Islet precursor cell (in vitro differentiated cells): ENCODE measurements around the gene FGF14.
A peak's percentile ranks its signal among the peaks of the same experiment; 100 is the strongest.

Experiments
- DNase-seq: peaks from one replicate; pipeline ENCODE4 v3.0.0-alpha.2; 2018

The FGF14 gene

DNA sequence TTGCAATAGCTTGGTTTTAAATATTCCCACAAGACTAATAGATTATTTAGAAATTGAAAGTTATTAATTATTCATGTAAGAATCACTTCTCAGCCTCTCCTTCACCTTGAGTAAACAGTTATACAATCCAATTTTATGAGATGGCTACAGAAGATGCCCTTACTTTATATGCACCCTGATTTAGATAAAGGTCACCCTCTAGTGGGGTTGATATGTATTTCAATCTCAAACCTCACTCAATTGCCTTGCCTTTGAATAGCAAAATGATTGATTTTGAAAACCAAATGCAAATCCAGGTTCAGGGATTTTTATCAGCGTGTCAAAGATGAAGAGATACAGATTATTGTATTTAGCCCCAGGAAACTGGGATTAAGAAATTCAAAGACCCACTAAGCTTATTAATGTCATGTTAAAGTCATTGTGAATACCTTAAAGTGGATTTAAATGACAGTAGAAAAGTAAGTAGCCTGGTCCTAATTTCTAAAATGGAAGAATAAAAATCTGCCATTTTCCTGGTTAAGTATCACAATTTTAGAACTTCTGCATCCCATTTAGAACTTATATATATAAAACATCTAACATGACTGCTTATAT lies 644.3 kb downstream of the FGF14 start:
- no peak for DNase-seq

DNA sequence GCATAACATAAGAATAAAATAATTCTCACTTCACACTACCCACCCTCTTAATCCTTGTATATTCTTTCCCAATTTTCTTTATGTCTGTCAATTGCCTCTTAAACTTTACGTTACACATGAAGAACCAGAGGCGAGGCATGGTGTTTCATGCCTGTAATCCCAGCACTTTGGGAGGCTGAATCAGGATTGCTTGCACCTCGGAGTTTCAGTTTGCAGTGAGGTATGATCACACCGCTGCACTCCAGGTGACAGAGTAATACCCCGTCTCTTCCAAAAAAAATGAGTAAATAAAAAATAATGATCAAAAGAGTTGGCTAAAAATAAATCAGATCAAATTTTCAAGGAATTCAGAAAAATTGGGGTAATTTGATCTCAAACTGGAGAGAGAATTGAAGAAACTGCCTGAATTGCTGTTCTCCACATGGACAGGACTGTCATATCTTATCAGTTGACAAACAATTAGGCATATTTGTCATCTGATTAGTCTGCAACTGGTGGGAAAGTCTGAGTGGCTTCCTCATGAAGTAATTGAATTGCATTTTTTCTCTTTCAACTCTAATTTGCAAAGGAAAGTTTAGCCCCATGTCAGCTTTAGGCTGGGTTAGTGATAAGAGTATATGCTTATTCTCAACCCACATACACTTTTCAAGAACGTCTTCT lies 646.5 kb downstream of the FGF14 start:
- no peak for DNase-seq

DNA sequence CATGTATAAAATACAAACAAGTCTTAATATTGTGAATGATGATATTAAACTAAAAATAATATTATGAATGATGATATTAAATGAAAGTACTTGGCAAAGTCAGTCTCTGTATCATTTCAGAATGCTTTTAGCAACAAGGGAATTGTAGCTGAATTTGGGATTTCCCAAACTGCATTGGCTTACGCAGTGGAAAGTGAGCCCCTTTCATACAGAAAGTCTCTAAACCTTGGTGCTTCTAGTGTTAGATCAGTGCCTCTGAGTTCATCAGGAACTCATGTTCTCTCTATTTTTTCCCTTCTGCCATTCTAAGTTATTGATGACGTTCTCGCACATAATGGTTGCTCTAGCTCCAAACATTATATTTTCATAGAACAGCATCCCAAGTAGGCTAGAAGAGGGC lies 649.4 kb downstream of the FGF14 start:
- DNase-seq, result no peak

GRCh38 chr13:101751488-101751887 lies 650.4 kb downstream of the FGF14 start:
- DNase-seq, result peak; percentile 80

DNA sequence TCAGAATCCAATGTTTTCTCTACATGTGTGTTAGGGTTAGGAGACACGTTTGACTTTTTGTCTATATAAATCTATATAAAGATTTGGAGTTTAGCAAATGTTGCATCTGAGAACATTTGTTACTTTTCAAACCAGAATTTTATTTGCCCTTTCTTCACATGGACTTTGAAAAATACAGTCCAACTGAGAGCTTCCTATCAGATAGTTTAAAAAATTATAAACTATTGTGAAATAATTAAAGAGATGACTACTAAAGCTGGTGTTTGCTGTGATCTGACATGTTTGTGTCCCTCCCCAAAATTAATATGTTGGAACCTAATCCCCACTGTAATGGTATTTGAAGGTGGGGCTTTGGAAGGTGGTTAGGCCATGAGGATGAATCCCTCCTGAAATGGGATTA lies 652.3 kb downstream of the FGF14 start:
- DNase-seq, result no peak

GRCh38 chr13:101747039-101747438 lies 654.8 kb downstream of the FGF14 start:
- no peak for DNase-seq

DNA sequence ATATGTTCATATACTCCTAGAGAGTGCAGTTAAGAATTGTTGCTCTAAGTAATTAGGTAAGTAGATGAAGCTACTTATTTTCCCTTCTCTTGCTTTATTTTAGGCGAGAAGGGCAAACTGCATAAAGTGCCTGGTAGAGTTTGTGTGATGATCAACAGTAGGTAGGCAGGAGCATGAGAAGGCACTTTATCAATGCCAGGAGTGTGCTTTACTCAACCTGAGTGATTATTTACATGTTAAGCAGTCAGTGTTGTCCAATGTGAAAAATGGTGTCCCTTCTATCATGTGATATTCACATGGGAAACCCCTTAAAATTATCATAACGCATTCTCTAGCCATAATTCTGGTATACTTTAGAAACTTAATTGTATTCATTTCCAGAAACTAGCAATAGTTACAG lies 655.3 kb downstream of the FGF14 start:
- DNase-seq, result no peak

DNA sequence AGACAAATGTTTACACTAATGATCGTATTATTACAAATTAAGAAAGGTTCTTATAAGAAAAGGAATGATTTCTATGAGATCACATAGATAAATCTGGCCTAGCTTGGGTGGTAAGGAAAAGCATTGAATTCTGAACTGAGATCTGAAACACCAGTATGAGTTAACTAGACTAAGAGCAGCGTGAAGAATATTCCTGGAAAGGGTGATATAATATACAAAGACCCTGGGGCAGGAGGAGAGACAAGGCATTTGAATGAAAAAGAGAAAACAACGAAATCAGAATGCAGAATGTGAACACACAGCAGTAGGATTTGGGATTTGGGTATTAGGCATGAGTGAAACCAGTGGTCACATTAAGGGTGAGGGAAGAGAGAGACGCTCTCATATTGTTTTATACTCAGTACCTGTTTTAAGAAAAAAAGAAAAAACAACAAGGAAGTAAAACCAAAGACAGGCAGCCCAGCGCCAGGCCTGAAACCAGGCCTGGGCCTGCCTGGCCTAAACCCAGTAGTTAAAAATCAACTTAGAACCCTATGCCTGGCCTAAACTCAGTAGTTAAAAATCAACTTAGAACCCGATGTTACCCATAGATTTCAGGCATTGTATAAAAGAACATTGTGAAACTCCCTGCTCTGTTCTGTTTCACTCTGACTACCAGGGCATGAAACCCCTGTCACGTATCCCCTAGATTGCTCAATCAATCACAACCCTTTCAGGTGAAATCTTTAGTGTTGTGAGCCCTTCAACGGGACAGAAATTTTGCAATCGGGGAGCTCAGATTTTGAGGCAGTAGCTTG lies 662.3 kb downstream of the FGF14 start:
- DNase-seq, result no peak

DNA sequence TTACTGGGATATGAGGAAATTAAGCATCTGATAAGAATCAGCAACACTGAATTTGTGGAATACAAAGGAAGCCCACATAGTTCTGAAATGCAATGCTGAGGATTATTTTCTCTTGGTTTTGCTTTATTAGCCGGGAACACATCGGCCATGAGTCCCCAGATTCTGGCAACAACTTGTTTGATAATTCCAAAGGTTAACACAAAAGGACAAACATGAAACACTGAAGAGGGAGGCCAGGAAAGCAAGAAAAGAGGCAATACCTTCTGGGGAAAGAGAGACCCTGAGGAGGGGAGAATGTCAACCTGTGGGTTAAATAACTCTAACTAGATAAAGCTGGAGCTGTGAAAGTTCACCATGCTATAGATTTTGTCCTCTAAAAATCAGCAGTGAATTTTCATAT lies 663.5 kb downstream of the FGF14 start:
- DNase-seq, result no peak

DNA sequence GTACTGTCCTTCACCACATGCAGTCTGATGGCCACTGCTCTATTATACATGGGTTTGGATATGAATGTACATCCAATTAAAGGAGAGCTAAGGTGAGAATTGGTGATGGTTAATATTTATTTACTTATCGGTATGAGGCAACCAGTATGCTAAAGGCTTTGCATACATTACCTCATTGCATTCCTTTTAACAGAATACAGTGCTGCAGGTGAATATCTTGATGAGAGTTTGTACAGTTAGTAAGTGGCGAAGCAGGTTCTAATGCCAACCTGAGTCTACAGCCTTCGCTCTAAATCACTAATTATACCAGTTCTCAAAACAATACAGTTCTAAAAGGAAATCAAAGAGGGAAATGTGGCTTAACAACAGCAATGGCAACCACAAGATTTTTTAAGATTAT lies 665.3 kb downstream of the FGF14 start:
- no peak for DNase-seq

DNA sequence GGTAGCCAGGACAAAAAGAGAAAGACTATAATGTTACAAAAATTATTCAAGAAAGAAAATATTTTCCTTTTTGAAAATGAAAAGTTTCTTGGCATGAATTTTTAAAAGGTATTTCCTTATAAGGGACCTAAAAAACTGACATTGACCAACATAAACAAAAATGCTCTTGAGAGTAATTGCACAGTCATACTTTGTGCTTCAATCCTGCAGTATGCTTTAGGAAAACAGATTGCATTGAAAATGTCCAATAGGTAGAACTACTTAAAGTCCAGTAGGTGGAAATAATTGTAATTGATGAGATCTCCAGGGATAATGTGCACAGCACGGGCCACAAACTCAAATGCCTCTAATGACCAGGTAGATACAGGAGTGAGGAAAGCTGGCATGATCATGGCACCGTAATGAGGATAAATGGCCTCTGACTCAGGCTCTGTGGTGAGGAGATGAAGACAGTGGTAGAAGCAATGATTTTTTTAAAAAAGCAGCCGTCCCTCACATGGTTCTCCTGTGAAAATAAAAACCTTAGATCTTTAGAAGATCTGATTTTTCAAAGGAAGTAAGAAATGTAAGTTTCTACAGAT lies 671.3 kb downstream of the FGF14 start:
- no peak for DNase-seq

- DNase-seq, result no peak
Observed at GRCh38 chr13:101728615-101729014, 673.2 kb downstream of the FGF14 start.

DNA sequence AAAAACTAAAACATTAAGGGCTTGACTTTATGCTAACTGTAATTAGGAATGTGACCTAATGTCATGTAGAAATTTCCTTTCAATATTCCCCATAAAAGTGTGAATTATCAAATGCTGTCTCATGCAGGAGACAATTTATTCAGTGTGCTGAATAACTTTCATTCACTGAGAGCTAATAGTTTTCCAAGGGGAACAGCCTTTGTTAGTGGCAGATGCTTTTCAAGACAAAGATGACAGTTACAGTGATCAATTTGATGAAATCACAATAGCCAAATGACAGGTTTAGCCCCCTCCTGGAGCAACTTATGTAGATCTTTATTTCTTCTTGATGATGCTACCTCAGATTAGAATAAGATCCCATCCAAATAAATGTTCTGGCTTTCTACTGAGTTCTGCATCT lies 673.8 kb downstream of the FGF14 start:
- no peak for DNase-seq

- DNase-seq, result no peak
Observed at GRCh38 chr13:101727118-101727517, 674.7 kb downstream of the FGF14 start.

- DNase-seq, result no peak
Observed at GRCh38 chr13:101726681-101727080, 675.2 kb downstream of the FGF14 start.

DNA sequence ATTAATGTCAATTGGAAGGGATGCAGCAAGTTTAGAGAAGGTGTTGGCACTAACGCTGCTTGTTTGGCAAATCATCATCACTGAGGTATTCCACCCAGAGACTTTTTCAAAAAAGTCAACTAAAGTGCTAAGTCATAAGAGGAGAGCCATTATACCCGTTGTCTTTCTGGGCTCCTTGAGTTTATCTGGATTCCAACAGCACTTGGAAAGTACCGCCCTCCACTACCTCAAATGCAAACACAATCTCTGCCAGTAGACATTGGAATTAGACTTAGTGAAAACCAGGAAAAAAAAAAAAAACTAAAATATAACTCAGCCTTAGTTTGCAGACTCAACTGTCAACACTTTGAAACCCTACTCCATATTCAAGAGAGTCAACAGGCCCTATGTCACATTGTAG lies 683.4 kb downstream of the FGF14 start:
- no peak for DNase-seq

- no peak for DNase-seq
Observed at GRCh38 chr13:101717353-101717752, 684.5 kb downstream of the FGF14 start.

DNA sequence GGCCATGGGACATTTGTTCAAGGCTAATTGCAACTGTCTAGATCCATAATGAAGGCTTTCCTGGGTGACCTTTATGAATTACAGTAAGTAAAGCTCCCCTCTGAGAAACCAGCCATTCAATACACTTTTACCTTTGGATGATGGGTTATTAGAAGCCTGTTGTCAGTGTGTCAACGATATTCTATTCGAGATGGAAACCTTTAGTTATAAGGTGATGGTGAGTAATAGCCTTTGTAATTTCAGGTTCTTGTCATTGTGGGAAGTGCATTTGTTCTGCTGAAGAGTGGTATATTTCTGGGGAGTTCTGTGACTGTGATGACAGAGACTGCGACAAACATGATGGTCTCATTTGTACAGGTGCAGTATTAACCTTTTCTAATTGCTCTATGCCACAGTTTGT lies 687.7 kb downstream of the FGF14 start:
- no peak for DNase-seq

DNA sequence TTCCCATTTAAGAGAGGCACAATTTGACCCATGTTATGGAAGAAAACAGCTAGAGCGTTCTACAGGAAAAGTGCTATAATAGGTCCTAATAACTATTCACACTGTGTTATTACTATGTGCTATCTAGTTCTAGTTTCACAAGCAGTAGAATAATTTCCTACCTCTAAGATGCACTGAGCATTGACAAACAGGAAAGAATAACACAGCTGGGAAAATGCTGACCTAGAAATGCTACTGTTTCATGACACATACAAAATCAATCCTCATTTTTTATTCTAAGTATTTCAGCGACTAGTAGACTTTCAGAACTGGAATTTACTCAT lies 689.9 kb downstream of the FGF14 start:
- no peak for DNase-seq

GRCh38 chr13:101711307-101712025 lies 690.4 kb downstream of the FGF14 start:
- DNase-seq, result no peak

- DNase-seq, result no peak
Observed at GRCh38 chr13:101709952-101710351, 691.9 kb downstream of the FGF14 start.

- no peak for DNase-seq
Observed at GRCh38 chr13:101708115-101708514, 693.7 kb downstream of the FGF14 start.

DNA sequence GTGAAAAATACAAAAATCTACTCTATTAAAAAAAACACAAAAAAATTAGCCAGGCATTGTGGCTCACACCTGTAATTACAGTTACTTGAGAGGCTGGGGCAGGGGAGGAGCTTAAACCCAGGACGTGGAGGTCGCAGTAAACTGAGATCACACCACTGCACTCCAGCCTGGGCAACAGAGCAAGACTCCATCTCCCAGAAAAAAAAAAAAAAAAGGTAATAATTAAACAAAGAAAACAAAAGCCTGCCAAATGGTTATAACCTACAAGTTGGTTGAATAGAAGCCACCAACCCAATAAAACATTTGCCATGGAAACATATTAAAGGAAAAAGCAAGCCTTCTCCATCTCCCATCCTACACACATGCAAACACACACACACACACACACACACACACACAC lies 694.2 kb downstream of the FGF14 start:
- no peak for DNase-seq
